NCI-H1417 (cell line): ENCODE results near the gene RASSF3.
"Not testable (repeated sequence)": the region's sequence is repeated elsewhere in the genome, so short reads cannot be mapped to it uniquely, and the experiment has no call there.

Experiments used
- DNase-seq, 3 experiments: peaks; one replicate each; lab custom pipeline; 2025; lab: John Stamatoyannopoulos, UW

Gene RASSF3

DNA sequence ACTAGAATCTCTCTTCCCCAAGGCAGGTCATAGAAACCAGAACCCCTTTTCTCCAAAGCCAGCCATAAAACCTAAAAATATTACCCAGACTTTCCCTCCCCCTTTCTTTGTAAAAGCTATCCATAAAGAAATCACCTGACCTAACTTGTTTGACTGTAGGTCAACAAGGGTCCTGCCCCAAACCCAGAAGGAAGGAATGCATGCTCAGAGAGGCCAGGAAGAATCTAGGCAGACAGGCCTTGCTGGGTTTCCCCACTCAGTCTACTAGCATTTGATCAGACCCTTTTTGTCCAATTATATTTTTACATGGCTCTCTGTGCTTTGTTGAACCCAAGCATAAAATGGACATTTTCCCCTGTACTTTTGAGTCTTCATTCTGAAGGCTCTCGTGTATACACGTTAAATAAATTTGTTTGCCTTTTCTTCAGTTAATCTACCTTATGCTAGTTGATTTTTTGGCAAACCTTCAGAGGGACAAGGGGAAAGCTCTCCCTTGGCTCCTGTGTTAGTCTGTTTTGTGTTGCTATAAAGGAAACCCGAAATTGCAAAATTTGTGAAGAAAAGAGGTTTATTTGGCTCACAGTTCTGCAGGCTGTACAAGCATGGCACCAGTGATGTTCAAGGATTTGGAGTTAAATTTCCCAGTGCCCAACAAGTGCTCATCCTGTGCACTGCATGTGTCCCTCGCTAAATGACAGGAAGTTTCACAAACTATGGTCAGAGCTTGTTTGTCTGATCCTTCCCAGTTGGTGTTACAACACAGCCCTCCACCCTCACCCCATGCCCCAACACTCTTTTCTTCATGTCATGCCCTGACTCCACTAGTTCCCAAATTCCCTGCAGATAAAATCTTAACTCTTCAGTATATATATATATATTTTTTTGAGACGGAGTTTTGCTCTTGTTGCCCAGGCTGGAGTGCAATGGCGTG, 14.2 kb upstream of the RASSF3 start:
- no peak for DNase-seq

GRCh38 chr12:64598831-64599230, 11.5 kb upstream of the RASSF3 start:
- no peak for DNase-seq

- DNase-seq: peak in 2 of 3 experiments; percentile 81 to 96
These were observed 10.1 kb upstream of the RASSF3 start for GRCh38 chr12:64600164-64600561.

DNA sequence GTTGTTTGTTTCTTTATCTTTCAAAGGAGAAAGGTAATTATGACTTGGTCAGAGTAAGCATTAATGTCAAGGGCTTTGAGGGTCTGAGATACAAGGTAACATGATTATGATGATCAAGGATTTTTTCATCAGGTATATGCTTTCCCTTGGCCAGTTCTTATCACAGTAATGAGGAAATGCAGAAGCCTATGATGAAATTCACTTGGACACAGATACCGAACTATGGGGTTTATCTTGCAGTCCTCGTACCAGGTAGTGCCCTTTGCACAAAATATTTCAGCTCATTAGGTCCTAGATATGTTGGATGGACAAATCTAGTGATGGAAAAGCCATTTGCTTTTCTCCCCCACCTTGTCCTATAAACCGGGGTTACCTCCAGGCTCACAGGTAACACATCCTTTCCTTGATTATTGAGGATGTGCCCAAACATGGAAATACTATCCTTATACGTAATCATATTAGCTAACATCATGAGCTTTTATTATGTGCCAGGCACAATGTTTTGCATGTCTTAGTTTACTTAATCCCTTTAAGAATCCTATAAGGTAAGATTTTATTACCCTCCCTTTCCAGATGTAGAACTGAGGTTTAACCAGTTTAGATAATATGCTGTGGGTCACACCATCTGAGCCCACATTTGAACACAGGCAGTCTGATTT, 7.0 kb upstream of the RASSF3 start:
- no peak for DNase-seq

- DNase-seq: peak in 2 of 3 experiments; percentile 51 to 70
These were observed 1.3 kb upstream of the RASSF3 start for GRCh38 chr12:64608901-64609535.

- DNase-seq: peak in 1 of 3 experiments; percentile 72
These were observed 688 bp upstream of the RASSF3 start for GRCh38 chr12:64609536-64610078.

- DNase-seq: peak; percentile 45 to 91 (median 84)
These were observed 505 bp downstream of the RASSF3 start for GRCh38 chr12:64610660-64611340.

- DNase-seq: peak; percentile 14 to 58 (median 33)
These were observed 1.3 kb downstream of the RASSF3 start for GRCh38 chr12:64611341-64612284.

DNA sequence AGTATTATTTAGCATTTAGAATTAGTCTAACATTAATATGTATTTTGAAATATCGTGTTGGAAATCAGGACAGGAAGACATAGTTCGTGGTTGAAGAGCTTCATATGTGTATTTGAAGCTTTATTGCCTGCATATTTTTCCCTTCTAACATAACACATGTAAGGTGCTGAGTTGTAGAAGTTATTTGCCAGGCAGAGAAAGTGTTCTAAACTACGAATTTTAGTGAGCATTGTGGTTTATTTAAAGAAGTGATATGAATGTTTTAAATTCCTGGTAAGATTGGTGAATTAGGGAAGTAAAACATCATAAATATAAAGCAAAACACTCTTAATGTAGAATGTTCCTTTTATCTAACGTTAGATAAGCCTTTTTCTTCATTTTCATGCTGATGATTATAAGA, 2.5 kb downstream of the RASSF3 start:
- DNase-seq: no peak

DNA sequence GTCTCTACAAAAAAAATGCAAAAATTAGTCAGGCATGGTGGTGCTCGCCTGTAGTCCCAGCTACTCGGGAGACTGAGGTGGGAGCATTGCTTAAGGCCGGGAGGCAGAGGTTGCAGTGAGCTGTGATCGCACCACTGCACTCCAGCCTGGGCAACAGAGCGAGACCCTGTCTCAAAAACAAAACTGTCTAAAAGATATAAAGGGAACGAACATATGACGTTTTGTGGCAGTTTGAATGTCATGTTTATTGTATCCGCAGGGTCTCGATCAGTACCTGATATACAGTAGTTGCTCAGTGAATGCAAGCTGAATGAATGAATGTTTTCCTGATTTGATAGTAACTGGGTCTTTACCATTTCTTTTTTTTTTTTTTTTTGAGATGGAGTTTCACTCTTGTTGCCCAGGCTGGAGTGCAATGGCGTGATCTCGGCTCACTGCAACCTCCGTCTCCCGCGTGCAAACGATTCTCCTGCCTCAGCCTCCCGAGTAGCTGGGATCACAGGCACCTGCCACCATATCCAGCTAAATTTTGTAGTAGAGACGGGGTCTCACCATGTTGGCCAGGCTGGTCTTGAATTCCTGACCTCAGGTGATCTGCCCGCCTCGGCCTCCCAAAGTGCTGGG, 3.6 kb downstream of the RASSF3 start:
- not testable (repeated sequence) for DNase-seq

DNA sequence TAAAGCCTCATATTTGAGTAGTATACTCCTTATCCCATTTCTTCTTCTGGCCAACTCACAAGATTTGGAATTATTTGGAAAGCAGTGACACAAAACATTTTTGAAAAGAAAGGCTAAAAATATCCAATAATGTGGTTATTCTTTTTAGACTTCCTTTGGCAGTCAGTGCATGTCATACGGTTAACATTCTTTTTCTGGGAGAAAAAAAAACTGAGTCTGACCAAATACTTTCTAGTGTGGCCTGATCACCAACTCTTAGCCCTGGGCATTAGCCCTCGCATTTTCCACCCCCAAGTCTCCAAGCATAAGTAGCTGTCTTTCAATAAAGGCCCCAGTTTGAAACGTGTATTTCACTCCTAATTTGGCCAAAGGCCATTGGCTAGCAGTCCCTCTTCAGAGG, 5.9 kb downstream of the RASSF3 start:
- DNase-seq: no peak

DNA sequence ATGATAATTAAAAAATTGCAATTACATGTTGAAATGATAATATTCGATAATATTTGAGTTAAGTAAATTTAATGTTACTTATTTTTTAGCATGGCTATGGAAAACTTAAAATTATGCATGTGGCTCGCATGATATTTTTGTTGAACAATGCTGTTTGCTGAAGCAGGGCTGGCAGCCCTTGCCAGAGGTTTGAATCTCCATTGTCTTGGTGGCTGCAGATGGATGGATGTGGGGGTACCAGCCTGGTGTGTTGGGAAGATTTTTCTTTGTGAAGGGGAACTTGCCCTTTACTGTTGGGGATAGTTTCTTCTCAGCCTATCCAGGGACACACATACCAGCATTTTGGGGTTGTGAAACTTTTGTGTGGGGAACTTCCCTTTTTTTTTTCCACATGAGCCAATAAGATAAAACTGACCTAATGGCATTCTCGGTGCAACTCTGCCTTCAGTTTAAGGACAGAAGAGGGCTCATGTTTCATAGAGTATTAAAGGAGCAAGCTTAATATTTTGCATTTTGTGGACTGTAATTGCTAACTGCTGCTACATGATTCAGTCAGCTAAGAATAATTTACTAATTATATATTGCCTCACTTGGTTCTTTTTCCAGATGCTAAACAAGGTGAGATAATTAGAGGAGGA, 8.8 kb downstream of the RASSF3 start:
- DNase-seq: peak in 2 of 3 experiments; percentile 17 to 58

DNA sequence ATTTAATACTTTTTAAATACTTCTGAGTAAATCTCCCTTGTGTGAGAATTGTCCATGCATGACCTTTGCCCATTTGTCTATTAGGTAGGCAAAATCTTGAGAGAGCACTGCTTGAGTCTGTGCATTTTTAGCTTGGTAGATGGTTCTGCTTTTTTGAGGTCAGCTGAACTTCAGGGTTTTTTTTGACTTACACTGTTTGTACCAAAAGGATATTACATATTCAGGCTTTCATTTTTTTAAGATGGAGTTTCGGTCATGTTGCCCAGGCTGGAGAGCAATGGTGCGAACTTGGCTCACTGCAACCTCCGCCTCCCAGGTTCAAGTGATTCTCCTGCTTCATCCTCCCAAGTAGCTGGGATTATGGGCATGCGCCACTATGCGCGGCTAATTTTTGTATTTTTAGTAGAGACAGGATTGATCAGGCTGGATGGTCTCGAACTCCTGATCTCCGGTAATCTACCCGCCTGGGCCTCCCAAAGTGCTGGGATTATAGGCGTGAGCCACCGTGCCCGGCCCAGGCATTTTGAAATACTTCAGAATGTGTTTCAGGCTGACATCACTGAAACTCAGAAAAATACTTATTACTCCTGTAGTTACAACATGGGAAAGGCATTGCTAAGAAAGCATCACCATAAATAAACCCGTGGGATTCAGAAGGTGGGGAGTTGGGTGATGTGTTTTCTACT, 11.1 kb downstream of the RASSF3 start:
- no peak for DNase-seq

- no peak for DNase-seq
These were observed 13.7 kb downstream of the RASSF3 start for GRCh38 chr12:64624035-64624434.

DNA sequence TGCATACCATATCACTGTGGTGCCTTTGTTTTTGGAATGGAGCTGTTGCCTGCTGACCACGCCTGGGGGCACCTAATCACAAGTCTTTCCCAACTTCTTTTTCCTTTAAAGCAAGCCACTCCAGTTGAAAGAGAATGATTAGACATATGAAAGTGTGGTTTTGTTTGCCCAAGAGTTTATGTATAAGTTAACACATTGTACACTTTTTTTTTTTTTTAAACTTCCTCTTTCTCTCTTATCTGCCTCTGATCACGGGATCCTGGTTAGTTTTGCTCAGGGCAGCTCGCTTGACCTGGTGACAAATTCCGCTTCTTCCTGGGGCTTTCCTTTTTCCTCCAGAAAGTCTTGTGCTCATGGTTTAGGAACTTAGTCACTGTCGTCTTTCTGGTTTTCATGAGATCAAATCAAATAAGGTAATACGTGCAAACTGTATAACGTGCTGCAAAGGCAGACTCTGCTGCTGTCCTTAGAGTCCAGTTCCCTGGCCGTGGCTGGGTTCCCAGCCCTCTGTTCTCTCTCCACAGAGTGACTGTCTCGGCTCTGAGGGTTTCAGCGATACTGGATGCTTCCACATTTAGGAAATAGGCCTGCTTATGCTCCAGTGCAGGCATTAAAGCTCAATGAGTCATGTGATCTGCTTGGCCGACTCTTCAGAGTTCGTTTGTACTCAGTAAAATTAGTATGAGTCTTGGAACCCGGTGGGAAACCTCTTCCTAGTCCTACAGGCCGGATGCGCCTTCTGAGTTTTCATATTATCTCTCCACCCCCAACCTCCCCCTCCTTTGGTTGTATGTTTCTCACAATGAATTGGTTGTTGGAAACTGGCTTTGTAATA, 15.2 kb downstream of the RASSF3 start:
- no peak for DNase-seq

- DNase-seq: not testable (repeated sequence)
These were observed 16.3 kb downstream of the RASSF3 start for GRCh38 chr12:64626588-64626987.

GRCh38 chr12:64627771-64628170, 17.5 kb downstream of the RASSF3 start:
- no peak for DNase-seq

DNA sequence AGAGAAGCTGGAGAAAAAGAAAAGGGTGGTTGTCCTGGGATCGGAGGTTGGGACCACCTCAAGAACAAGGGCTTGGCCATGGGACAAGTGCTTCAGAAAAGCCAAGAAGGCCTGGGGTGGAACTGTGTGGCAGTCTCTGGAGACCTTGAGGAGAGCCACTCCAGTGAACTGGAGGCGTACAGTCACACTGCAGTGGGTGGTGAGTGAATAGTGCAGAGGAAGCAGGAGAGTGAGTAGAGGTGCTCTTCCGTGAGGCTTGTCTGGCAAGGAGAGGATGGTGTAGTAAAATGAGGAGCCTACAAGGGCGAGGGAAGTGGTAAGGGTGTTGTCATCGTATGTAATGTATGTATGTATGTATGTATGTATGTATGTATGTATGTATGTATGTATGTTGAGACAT, 20.9 kb downstream of the RASSF3 start:
- no peak for DNase-seq
